Middle frontal gyrus (tissue), 1 donor: ENCODE measurements around the gene RGMB.

Source experiments
- DNase-seq: peaks from one replicate; pipeline ENCODE4 v3.0.0-alpha.2; 2015; ENCODE audit warnings: low spot score; ENCODE audit errors: extremely low spot score

Gene RGMB

GRCh38 chr5:98785244-98785643 lies 11.8 kb downstream of the RGMB start:
- DNase-seq = no peak

GRCh38 chr5:98786191-98786853 lies 12.9 kb downstream of the RGMB start:
- DNase-seq = no peak

GRCh38 chr5:98787131-98787719 lies 13.8 kb downstream of the RGMB start:
- no peak for DNase-seq

- DNase-seq = no peak
Observed at GRCh38 chr5:98789029-98789428, 15.6 kb downstream of the RGMB start.

GRCh38 chr5:98791001-98791519 lies 17.6 kb downstream of the RGMB start:
- no peak for DNase-seq

- DNase-seq = no peak
Observed at GRCh38 chr5:98791898-98792580, 18.6 kb downstream of the RGMB start.

- DNase-seq = no peak
Observed at GRCh38 chr5:98793223-98793622, 19.8 kb downstream of the RGMB start.

- no peak for DNase-seq
Observed at GRCh38 chr5:98794001-98794400, 20.5 kb downstream of the RGMB start.

GRCh38 chr5:98794414-98795080 lies 21.1 kb downstream of the RGMB start:
- no peak for DNase-seq

GRCh38 chr5:98795243-98795642 lies 21.8 kb downstream of the RGMB start:
- DNase-seq = no peak

GRCh38 chr5:98796197-98796972 lies 22.9 kb downstream of the RGMB start:
- no peak for DNase-seq

GRCh38 chr5:98798371-98798770 lies 24.9 kb downstream of the RGMB start:
- no peak for DNase-seq

GRCh38 chr5:98798847-98799246 lies 25.4 kb downstream of the RGMB start:
- no peak for DNase-seq

GRCh38 chr5:98804066-98804465 lies 30.6 kb downstream of the RGMB start:
- no peak for DNase-seq

- DNase-seq = no peak
Observed at GRCh38 chr5:98805070-98805469, 31.6 kb downstream of the RGMB start.

GRCh38 chr5:98807806-98808205 lies 34.3 kb downstream of the RGMB start:
- no peak for DNase-seq

GRCh38 chr5:98810206-98810605 lies 36.7 kb downstream of the RGMB start:
- no peak for DNase-seq

- no peak for DNase-seq
Observed at GRCh38 chr5:98813755-98814154, 40.3 kb downstream of the RGMB start.

GRCh38 chr5:98816582-98817222 lies 43.2 kb downstream of the RGMB start:
- no peak for DNase-seq

- no peak for DNase-seq
Observed at GRCh38 chr5:98825582-98826375, 52.3 kb downstream of the RGMB start.
